Liver (tissue), 9 donors: ENCODE results near the gene FSD2. TPM values are rescaled to one million over a fixed set of nuclear protein-coding genes. Genes with fewer than 3 reads are reported as not detected.

Source experiments
- DNase-seq: peaks from one replicate; pipeline ENCODE4 v3.0.0-alpha.2; 2017; ENCODE audit warnings: low spot score
- H3K27ac ChIP-seq, 2 donors: one replicate each; pipeline ENCODE4 v1.7.0; 2013; ENCODE audit warnings: inconsistent platforms in 2 of 2, low read length in 2 of 2, control low read depth in 1 of 2, low read depth in 1 of 2, mild to moderate bottlenecking in 1 of 2
- H3K27me3 ChIP-seq, 4 donors: one replicate each; pipeline versions ENCODE4 v1.6.1 to v1.7.0; 2013; ENCODE audit warnings: low read length in 3 of 4, inconsistent platforms in 1 of 4, mild to moderate bottlenecking in 1 of 4, moderate library complexity in 1 of 4; ENCODE audit not compliant: control insufficient read depth in 4 of 4, insufficient read depth in 4 of 4
- H3K36me3 ChIP-seq, 4 donors: one replicate each; pipeline versions ENCODE4 v1.6.1 to v1.7.0; 2013; ENCODE audit warnings: low read length in 3 of 4, mild to moderate bottlenecking in 3 of 4, low read depth in 1 of 4, moderate library complexity in 1 of 4; ENCODE audit not compliant: control insufficient read depth in 4 of 4, insufficient read depth in 3 of 4
- H3K4me1 ChIP-seq, 4 donors: one replicate each; pipeline versions ENCODE4 v1.6.1 to v1.7.0; 2013; ENCODE audit warnings: low read length in 3 of 4, mild to moderate bottlenecking in 3 of 4, moderate library complexity in 1 of 4; ENCODE audit not compliant: control insufficient read depth in 4 of 4, insufficient read depth in 4 of 4
- H3K4me3 ChIP-seq, 3 donors: one replicate each; pipeline versions ENCODE4 v1.6.1 to v1.7.0; 2013; ENCODE audit warnings: low read length in 3 of 3, control low read depth in 1 of 3, low read depth in 1 of 3, mild to moderate bottlenecking in 1 of 3
- H3K9ac ChIP-seq, 2 donors: one replicate each; pipeline ENCODE4 v1.7.0; 2013; ENCODE audit warnings: low read length in 2 of 2, mild to moderate bottlenecking in 2 of 2, moderate library complexity in 2 of 2, control low read depth in 1 of 2, low read depth in 1 of 2
- H3K9me3 ChIP-seq, 4 donors: one replicate each; pipeline versions ENCODE4 v1.6.1 to v1.7.0; 2013; ENCODE audit warnings: low read length in 3 of 4; ENCODE audit not compliant: control insufficient read depth in 4 of 4
- ATF3 ChIP-seq: IDR thresholded peaks from 2 replicates; pipeline ENCODE4 v1.6.1; 2016; ENCODE audit warnings: antibody characterized with exemption
- CTCF ChIP-seq: fragments of 150-350 bp; IDR thresholded peaks from 2 replicates; pipeline ENCODE4 v1.5.1; 2017; ENCODE audit warnings: improper control_type of control experiment, low read depth, low read length; ENCODE audit not compliant: missing input control
- EGR1 ChIP-seq, 2 donors: IDR thresholded peaks; 2 replicates each; pipeline ENCODE4 v1.6.1; 2016 to 2018; ENCODE audit warnings: antibody characterized with exemption in 2 of 2, low read depth in 2 of 2
- FOXA1 ChIP-seq: IDR thresholded peaks from 2 replicates; pipeline ENCODE4 v1.6.1; 2016; ENCODE audit warnings: antibody characterized with exemption
- FOXA2 ChIP-seq: IDR thresholded peaks from 2 replicates; pipeline ENCODE4 v1.6.1; 2016; ENCODE audit warnings: antibody characterized with exemption
- GABPA ChIP-seq, 2 donors: IDR thresholded peaks in 1 of 2; conservative IDR thresholded peaks in 1 of 2; 2 replicates each; pipeline ENCODE4 v1.6.1; 2016; ENCODE audit warnings: antibody characterized with exemption in 2 of 2, mild to moderate bottlenecking in 1 of 2, moderate library complexity in 1 of 2
- HNF4A ChIP-seq, 2 donors: conservative IDR thresholded peaks; 2 replicates each; pipeline ENCODE4 v1.6.1; 2016; ENCODE audit warnings: antibody characterized with exemption in 2 of 2, mild to moderate bottlenecking in 2 of 2
- HNF4G ChIP-seq: IDR thresholded peaks from 2 replicates; pipeline ENCODE4 v1.6.1; 2016; ENCODE audit warnings: antibody characterized with exemption
- JUND ChIP-seq, 2 donors: IDR thresholded peaks; 2 replicates each; pipeline ENCODE4 v1.6.1; 2016; ENCODE audit warnings: antibody characterized with exemption in 2 of 2
- MAX ChIP-seq: IDR thresholded peaks from 2 replicates; pipeline ENCODE4 v1.6.1; 2016; ENCODE audit warnings: antibody characterized with exemption
- NR2F2 ChIP-seq: IDR thresholded peaks from 2 replicates; pipeline ENCODE4 v1.6.1; 2016; ENCODE audit warnings: antibody characterized with exemption
- REST ChIP-seq: IDR thresholded peaks from 2 replicates; pipeline ENCODE4 v1.6.1; 2016; ENCODE audit warnings: antibody characterized with exemption, mild to moderate bottlenecking
- RXRA ChIP-seq, 2 donors: IDR thresholded peaks; 2 replicates each; pipeline ENCODE4 v1.6.1; 2017 to 2018; ENCODE audit warnings: antibody characterized with exemption in 2 of 2, mild to moderate bottlenecking in 1 of 2
- SP1 ChIP-seq: IDR thresholded peaks from 2 replicates; pipeline ENCODE4 v1.6.1; 2018; ENCODE audit warnings: antibody characterized with exemption, mild to moderate bottlenecking
- TAF1 ChIP-seq: conservative IDR thresholded peaks from 2 replicates; pipeline ENCODE4 v1.6.1; 2016; ENCODE audit warnings: antibody characterized with exemption, mild to moderate bottlenecking
- YY1 ChIP-seq: IDR thresholded peaks from 2 replicates; pipeline ENCODE4 v1.6.1; 2016; ENCODE audit warnings: antibody characterized with exemption, mild to moderate bottlenecking
- ZBTB33 ChIP-seq: IDR thresholded peaks from 2 replicates; pipeline ENCODE4 v1.6.1; 2016; ENCODE audit warnings: antibody characterized with exemption
- WGBS: extraction: QIAGEN DNeasy Blood & Tissue Kit; methylation state at CpG from one replicate; pipeline ENCODE4 v1.1.7; 2013; 5-methylcytosine and 5-hydroxymethylcytosine counted together
- polyA plus RNA-seq, 2 donors: library from polyadenylated mRNA; stranded (reverse) in 1 of 2; unstranded in 1 of 2; fragments of 200-250 nt in 1 of 2; fragments of >200 nt in 1 of 2; fragmentation: Nextera tagmentation in 1 of 2; extraction: Ambion mirVana in 1 of 2; gene quantifications; one replicate each; pipeline versions ENCODE4 v1.2.1 to v1.2.3, GENCODE V29; 2013 to 2015
- total RNA-seq, 2 donors: library from RNA; depleted of rRNA; stranded (reverse); fragments of >200 nt; gene quantifications; one replicate each; pipeline ENCODE4 v1.2.3, GENCODE V29; 2014
- donor health status: healthy.
- donor health status: healthy.
- donor health status: healthy.
- donor health status: healthy.
- donor health status: healthy.

Gene FSD2
- total and polyA plus RNA-seq, 4 donors: under 0.01 to 0.10 (median 0.05) TPM; not detected in 1

- Histone ChIP-seq H3K36me3 (peaks cover 0 to 9% (median under 1%) of the 10 kb centered on the region in 4 donors), H3K9me3 (no peaks in the 10 kb centered on the region), H3K4me1 (peaks cover 6 to 24% (median 10%) of the 10 kb centered on the region in 4 donors), H3K4me3 (no peak overlapping the region), H3K27ac (no peak overlapping the region), H3K9ac (no peak overlapping the region), H3K27me3 (no peaks in the 10 kb centered on the region)
- no peak for TF ChIP-seq YY1
- TF ChIP-seq FOXA2: no peak
- no peak for TF ChIP-seq ZBTB33
- TF ChIP-seq GABPA (IDR thresholded peaks at IDR 0.05 in 1 of 2, conservative IDR thresholded peaks at IDR 0.05 in 1 of 2): no peak
- no peak for TF ChIP-seq SP1
- no peak for TF ChIP-seq MAX
- no peak for TF ChIP-seq TAF1
- TF ChIP-seq EGR1 (IDR thresholded peaks at IDR 0.05; ENCODE audit: low read depth in 2 of 2): no peak
- no peak for TF ChIP-seq NR2F2
- TF ChIP-seq FOXA1: no peak
- no peak for TF ChIP-seq REST
- DNase-seq: no peak
Observed at GRCh38 chr15:82748315-82748714, 57.6 kb downstream of the FSD2 start.

- Histone ChIP-seq H3K27me3 (no peaks in the 10 kb centered on the region), H3K9me3 (no peaks in the 10 kb centered on the region), H3K4me1 (no peaks in the 10 kb centered on the region), H3K4me3 (no peak overlapping the region), H3K36me3 (no peaks in the 10 kb centered on the region), H3K9ac (no peak overlapping the region), H3K27ac (no peak overlapping the region)
- TF ChIP-seq CTCF (no peak), EGR1 (IDR thresholded peaks at IDR 0.05; ENCODE audit: low read depth in 2 of 2) (no peak), ZBTB33 (no peak), HNF4G (no peak), RXRA (IDR thresholded peaks at IDR 0.05) (no peak), REST (no peak), ATF3 (no peak), NR2F2 (no peak), YY1 (no peak), FOXA1 (no peak), JUND (IDR thresholded peaks at IDR 0.05) (no peak), MAX (no peak), FOXA2 (no peak), HNF4A (conservative IDR thresholded peaks at IDR 0.05) (no peak)
- 92% methylated on average over 1 of the region's 1 CpG for WGBS
- DNase-seq: no peak
Observed at GRCh38 chr15:82743810-82744209, 62.1 kb downstream of the FSD2 start.
